GM13976 (cell line): ENCODE measurements around the gene VAMP7.
"Not testable (repeated sequence)": the region's sequence is repeated elsewhere in the genome, so short reads cannot be mapped to it uniquely, and the experiment has no call there.

ENCODE experiments used
- DNase-seq: peaks from one replicate; pipeline ENCODE4 v3.0.0; 2012; ENCODE audit warnings: low spot score
- in situ Hi-C: fragments of 300-500 bp; cut with MboI; formaldehyde crosslinking; loops from one replicate; pipeline ENCODE4 v1.12.0; 2022; ENCODE audit warnings: low sequenced_read_pairs, mixed read lengths, inconsistent platforms; ENCODE audit not compliant: unreplicated experiment
- TF ChIP-seq, protein P1 (sequence below): IDR thresholded peaks from 2 replicates; pipeline ENCODE4 v1.5.1; 2012; ENCODE audit warnings: borderline replicate concordance, mild to moderate bottlenecking; ENCODE audit not compliant: insufficient read depth; ENCODE audit errors: extremely low read depth, missing control alignments, control extremely low read depth

The VAMP7 gene

DNA sequence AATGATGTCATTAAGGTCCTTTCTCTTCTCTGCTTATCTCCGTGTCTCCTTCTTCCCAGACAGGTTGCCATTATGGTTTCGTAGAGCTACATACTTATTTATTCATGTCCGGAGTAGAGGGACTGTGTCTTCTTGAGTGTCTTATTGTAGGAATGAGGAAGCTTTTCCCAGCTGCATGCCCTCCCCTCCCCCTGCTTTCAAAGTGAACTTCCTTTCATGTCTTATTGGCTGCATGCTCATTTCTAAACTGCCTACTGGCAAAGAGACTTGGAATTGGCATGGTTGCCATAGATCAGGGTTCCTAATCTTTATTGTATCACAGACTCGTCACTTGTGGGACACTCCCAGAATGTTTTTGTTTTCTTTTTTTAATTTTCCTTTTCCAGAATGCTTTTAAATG lies 15.4 kb downstream of the VAMP7 start:
- no peak for DNase-seq
- TF ChIP-seq, protein P1, sequence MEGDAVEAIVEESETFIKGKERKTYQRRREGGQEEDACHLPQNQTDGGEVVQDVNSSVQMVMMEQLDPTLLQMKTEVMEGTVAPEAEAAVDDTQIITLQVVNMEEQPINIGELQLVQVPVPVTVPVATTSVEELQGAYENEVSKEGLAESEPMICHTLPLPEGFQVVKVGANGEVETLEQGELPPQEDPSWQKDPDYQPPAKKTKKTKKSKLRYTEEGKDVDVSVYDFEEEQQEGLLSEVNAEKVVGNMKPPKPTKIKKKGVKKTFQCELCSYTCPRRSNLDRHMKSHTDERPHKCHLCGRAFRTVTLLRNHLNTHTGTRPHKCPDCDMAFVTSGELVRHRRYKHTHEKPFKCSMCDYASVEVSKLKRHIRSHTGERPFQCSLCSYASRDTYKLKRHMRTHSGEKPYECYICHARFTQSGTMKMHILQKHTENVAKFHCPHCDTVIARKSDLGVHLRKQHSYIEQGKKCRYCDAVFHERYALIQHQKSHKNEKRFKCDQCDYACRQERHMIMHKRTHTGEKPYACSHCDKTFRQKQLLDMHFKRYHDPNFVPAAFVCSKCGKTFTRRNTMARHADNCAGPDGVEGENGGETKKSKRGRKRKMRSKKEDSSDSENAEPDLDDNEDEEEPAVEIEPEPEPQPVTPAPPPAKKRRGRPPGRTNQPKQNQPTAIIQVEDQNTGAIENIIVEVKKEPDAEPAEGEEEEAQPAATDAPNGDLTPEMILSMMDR: no peak
- in situ Hi-C loops: no loop called here

DNA sequence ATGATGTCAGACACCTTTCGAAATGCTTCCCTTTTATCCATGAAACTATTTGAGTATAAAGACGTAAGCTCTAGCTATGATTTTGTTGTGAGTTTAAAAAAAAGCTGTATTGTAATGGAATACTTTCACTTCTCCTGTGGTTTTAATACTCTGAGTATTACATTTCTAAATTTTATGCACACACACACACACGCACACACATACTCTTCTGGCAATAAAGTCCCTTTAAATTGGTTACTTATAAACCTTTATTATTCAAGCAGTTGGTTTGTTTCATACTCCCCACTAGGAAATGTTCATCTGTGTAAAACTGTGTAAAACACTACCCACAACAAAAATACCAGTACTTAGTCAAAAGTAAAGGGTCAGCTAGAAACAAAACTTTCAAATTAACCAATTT lies 18.2 kb downstream of the VAMP7 start:
- TF ChIP-seq, protein P1: no peak
- in situ Hi-C loops: no loop called here

DNA sequence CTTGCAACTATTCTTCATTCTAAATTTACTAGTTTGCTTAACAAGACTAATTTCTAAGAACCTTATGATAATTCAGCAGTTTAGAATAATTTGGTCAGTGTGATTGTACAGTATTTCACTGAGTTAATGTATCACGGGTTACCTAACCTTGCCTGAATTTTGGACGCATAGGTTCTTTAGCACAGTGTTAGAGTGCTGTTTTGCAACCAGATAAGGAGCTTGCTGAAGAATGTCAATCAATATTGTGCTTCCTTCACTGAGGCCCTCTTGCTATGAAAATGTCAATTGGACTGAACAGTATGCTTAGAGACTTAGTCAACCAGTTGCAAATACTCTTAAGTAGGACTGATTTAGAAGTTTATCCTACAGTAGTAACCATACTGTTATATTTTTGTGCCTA lies 19.6 kb downstream of the VAMP7 start:
- TF ChIP-seq, protein P1: no peak
- no peak for DNase-seq
- in situ Hi-C loops: no loop called here

More for the DNA sequence above, 18.2 kb downstream of the VAMP7 start:
- no peak for DNase-seq

DNA sequence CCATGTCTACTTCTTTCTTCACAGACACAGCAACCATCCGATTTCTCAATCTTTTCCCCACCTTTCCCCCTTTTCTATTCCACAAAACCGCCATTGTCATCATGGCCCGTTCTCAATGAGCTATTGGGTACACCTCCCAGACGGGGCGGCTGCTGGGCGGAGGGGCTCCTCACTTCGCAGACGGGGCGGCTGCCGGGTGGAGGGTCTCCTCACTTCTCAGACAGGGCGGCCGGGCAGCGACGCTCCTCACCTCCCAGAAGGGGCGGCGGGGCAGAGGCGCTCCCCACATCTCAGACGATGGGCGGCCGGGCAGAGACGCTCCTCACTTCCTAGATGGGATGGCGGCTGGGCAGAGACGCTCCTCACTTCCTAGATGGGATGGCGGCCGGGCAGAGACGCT lies 26.5 kb downstream of the VAMP7 start:
- DNase-seq, in situ Hi-C loops: not testable (repeated sequence)

DNA sequence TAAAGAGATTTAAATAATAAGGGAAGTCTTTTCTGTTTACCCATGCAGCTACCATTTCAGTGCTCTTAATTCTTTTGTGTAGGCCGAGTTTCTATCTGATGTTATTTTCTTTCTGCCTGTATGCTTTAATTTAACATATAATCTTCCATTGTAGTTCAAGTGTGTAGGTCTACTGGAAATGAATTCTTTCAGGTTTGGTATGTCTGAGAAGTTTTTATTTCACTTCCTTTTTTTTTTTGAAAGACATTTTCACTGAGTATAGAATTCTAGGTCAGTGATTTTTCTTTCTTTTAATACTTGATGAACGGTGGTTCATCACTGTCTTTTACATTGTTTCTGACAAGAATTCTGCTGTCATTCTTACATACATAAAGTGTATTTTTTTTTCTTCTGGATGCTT lies 42.1 kb downstream of the VAMP7 start:
- DNase-seq: peak; percentile 23
- in situ Hi-C loops: no loop called here
- TF ChIP-seq, protein P1: no peak

DNA sequence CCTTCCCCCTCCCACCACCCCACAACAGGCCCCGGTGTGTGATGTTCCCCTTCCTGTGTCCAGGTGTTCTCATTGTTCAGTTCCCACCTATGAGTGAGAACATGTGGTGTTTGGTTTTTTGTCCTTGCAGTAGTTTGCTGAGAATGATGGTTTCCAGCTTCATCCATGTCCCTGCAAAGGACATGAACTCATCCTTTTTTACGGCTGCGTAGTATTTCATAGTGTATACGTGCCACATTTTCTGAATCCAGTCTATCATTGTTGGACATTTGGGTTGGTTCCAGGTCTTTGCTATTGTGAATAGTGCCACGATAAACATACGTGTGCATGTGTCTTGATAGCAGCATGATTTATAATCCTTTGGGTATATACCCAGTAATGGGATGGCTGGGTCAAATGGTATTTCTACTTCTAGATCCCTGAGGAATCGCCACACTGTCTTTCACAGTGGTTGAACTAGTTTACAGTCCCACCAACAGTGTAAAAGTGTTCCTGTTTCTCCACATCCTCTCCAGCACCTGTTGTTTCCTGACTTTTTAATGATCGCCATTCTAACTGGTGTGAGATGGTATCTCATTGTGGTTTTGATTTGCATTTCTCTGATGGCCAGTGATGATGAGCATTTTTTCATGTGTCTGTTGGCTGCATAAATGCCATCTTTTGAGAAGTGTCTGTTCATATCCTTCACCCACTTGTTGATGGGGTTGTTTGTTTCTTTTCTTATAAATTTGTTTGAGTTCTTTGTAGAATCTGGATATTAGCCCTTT lies 49.9 kb downstream of the VAMP7 start:
- in situ Hi-C loops, DNase-seq: not testable (repeated sequence)

DNA sequence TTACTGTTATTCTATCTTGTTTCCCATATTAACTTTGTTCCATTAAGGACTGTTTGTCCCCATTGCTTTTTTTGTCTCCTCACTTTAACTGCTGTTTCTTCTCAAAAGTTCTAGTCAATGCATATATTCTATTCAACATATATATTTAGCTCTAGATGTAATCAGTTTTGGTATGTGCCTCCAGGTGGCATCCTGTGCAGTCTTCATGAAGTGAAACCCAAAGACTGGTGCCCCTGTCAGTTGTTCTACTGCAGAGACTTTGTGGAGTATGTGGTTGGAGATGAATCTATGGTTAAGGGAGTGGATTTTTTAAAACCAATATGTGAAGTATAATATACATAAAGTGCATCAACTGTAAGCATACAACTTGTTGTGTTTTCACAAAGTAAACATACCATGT lies 57.0 kb downstream of the VAMP7 start:
- no peak for DNase-seq
- TF ChIP-seq, protein P1: no peak
- in situ Hi-C loops: no loop called here

DNA sequence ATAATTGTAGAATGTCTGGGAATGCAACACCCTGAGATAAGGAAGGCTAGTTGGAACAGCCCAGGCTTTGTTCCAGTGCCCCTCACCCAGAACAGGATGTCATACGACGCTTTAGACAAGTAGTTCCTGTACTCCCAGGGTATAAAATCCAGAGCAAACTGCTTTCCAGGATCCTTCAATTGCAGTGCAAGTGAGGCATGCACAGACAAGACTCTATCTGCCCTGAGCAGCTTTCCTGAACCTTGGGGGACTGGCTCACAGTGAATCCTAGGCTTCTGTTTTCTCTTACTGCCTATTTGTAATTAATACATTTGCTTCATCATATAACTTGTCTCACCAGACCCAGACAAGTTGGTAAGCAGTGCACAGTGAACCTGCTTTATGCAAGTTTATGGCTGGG lies 68.0 kb downstream of the VAMP7 start:
- no peak for DNase-seq
- in situ Hi-C loops: no loop called here
- TF ChIP-seq, protein P1: no peak
